NCI-H1105 treated with DMSO at 0.1 percent for 48 hours (cell line): Measurements from ENCODE around the gene DCXR.

ENCODE experiments used
- DNase-seq: peaks from one replicate; lab custom pipeline; 2025; lab: John Stamatoyannopoulos, UW

Gene DCXR

DNA sequence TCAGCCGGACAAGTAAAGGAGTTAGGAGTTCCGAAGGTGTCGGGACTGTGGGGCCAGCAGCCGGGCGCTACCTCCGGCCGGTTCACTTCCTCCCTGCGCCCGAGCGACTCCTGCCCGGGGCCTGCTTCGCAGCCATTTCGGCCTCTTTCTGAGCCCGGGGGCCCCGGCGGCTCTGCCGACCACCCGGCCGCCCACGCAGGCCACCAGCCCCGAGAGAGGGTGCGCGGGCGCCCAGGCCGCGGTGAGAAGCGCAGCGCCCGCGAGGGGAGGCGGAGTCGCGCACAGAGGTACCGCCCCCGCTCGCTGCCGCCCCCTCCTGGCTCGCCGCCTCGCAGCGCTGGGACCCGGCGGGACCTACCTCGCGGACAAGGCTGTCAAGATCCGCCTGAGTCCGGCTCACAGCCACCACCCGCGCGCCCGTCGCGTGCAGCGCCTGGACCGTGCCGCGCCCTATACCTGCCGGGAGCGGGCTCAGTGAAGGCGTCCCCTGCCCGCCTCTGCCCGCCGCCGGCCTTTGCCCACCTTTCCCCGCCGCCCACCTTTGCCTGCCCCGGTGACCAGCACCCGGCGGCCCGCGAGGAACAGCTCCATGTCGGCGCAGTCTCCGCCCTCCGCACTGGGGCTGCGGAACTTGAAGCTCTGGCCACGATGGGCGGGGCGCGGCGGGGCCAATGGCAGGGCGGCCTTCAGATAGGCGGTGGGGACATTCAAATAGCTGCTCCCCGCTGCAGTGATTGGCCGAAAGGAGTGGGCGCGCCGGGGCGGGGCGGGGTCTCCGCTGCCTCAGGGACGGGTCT, at the start of gene DCXR:
TSS of gene DCXR (minus strand) at position 606 of the 797 bp plus-strand sequence. CDS start at position 591, 15 bp downstream.
- peak; percentile 92 for DNase-seq

DNA sequence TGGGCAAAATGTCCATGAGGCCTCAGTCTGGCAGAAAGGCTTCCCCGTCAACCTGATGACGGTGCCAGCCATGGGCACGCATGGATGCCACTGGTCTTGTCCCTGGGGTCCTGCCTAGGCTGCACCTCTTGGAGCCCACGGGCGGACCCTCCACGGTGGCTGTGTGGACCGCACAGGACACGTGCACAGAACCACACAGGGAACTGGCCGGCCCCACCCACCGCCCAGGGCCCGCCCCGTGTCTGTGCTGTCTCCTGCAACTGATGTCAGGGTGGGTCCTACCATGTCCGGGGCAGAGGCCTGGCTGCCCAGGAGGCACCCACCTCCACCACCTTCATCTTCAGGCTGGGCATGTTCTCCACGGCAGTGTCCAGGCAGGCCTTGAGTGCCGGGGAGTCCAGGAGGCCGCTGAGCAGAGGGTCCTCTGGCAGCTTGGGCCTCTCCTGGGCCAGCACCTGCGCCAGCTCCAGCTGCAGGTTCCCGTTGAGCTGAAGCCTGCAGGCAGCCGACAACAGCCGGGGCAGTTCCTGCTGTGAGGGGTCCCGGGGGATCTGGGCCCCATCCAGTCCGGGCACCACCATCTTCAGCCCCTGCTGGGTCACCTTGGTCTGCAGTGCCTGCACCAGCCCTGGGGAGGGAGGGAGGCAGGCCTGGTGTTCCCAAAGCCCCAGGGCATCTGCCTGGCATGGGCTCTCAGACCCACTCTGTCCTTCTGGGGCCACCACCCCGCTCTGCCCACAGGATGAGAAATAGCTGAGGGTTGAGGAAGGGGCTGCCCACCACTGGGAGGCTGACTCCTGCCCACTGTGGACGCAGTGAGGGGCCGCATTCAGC, 48.7 kb upstream of the DCXR start:
- DNase-seq = no peak

DNA sequence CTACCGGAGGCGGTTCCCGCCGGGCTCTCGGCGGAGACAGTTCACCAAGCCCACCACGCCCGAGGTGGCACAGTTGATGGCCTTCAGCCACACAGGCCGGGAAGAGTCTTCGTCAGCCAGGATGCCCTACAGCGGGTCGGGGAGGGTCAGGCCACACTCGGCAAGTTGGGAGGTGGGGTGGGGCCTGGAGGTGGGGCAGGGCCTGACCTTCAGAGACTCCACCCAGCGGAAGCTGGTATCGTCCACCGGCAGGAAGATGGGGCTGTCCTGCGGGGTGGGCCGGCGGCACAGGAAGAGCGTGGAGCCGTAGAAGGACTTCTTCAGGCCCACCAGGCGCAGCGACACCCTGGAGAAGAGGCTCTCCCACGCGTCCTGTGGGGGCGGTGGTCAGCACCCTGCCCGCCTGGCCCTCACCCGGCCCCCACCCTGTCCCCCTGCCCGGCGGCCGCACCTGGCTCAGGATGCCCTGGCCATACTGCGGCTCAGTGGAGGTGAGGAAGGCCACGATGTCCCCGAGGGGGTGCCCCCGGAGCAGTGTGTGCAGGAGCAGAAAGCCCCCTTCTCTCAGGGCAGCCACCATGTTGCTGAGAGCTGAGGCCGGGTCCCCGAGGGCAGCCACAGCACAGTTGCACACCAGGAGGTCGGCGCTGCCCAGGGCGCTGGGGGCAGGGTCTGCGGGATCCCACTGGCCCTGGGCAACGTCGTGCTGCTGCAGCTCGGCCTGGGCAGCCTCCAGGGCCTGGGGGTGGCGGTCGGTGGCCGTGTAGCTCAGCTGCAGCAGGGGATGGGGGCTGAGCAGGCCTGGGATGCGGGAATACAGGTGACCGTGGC, 47.7 kb upstream of the DCXR start:
- DNase-seq = no peak

DNA sequence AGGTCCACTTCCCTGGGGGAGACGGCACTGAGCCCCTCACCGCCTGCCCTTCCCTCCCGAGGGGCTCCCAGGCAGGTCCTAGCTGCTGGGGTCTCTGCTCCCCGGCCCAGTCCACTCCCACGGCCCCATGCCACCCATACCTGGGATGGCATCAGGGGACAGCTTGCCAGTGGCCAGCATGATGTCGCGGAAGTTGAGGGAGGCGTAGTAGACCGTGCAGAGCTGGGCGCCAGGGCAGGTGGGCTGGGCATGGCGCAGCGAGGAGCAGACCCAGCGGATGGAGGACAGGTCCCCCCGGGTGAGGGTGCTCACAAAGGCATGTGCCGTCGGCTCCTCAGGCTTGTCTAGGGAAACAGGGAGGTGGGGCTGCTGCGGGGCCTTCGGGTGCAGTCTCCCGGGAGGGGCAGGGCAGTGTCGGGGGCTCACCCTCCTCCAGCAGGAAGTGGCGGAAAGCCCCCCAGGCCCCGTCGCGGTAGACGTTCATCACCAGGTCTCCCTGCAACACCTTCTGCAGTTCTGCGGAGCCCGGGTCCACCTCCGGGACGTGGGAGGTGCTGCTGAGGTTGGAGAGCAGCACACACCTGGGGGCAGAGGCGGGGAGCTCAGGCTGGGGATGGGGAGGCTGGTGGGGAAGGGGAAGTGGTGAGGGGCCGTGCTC, 47.0 kb upstream of the DCXR start:
- DNase-seq = no peak

DNA sequence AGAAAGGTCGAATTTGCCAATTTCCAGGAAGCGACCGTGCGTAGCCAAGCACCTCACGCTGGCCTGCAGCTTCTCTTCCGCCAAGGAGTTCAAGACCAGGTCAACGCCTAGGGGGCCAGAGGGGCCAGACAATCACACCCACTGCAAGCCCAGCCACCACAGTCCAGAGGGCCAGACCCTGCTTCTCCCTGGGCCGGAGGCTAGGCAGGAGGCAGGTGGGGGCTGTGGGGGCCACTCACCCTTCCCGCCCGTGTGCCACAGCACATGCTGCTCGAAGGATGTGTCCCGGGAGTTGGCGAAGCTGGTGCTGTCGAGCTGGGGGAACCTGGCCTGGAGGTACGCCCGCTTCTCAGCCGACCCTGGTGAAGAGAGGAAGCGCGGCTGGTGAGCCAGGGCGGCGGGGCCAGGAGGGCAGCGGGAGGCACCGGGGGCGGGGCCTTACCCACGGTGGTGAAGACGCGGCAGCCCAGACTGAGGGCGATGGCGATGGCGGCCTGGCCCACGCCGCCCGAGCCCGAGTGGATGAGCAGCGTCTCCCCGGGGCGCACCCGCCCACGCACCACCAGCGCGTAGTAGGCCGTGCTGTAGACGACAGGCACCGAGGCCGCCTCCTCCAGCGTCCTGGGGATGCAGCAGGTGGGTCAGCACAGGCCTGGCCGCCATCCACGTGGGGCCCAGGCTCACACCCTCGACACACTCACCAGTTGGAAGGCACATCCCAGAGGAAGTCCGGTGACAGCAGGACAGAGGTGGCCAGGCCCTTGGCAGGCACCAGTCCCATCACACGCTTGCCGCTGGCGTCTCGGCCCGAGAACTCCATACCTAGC, 46.2 kb upstream of the DCXR start:
- DNase-seq = no peak

DNA sequence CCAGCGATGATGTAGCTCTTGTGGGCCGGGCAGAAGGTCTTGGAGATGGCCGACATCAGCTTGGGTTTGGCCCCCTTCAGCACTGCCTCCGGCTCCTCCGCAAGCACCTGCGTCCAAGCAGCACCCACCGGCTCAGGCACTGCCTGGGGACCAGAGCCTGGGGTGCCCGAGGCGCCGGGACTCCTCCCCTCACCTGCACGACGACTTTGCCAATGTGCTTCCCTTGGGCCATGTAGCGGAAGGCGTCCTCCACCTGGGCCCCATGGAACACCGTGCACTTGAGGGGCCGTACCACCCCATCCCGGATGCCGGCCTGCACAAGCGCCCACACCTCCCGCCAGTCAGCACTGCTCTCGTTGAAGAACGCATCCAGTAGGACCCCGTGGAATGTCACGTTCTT, 45.5 kb upstream of the DCXR start:
- no peak for DNase-seq

DNA sequence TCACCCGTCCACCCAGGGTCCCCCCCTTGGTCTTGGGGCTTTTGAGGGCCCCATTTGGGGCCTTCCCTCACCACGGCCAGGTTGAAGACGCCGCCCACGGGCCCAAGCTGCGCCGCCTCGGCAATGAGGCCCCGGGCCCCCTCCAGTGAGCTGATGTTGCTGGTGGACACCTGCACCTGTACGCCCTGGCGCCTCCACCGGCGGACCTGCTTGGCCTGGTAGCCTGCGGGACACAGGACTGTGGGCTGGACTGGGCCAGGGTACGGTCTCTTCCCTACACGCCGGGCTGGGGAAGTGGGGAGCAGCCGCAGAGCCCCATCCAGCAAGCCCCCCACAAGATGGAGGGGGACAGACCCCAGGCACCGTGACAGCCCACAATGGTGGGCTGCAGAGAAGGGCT, 45.0 kb upstream of the DCXR start:
- DNase-seq = no peak

DNA sequence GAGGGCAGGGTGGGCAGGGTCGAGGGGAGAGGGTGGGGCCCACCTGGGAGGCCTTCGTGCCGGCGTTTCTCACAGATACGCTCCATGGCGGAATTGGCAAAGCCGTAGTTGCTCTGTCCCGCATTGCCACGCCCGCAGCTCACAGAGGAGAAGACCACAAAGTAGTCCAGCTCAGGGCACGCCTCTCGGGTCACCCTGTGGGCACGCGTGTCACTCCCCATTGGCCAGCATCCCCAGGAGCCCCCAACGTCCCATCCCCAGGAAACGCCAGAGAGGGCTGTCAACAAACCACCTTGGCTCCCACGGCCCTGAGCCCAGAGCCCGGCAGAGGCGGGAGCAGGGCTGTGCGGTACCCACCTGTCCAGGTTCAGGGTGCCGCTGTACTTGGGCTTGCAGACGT, 44.5 kb upstream of the DCXR start:
- no peak for DNase-seq

DNA sequence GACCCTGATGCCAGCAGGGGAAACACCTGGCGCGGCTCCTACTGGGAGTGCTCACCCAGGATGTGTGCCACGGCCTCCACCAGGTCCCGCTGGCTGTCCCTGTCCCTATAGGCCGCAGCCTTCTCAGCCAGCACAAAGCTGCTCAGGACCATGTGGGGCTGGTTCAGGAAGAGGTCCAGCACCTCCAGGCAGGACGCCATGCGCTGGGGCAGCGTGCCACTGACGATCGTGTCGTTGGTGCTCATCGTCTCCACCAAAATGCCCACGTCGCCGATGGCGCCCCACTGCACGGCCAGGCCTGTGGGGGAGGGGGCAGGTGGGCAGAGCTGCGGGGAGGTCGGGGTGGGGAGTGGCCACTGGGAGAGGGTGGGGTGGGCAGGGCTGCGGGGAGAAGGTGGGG, 44.0 kb upstream of the DCXR start:
- no peak for DNase-seq

DNA sequence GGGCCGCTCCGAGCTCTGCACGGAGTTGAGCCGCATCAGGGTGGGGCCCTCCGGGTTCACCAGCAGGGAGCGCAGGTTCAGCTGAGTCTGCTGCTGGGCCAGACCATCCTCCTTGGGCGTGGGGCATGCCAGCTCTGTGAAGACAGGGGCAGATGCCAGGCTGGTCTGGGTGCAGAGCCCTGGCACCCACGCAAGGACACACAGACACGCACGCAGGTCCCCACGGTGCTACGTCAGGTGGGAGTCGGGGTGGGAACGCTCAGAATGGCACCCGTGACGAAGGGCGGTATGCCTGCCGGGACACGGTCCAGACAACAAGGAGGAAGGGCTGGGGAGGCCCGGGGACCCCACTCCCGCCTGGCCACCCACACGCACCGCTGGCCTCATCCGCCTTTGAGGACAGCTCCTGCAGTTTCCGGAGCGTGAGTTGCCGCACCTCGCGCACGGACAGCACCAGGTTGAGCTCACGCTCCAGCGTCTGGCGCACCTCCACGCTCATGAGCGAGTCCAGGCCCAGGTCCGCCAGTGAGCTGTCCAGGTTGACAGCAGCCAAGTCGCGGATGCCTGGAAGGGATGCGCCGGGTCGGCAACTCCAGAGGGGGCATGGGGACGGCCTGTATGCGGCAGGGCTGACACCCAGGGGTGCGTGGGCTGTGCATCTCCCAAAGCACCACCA, 43.4 kb upstream of the DCXR start:
- DNase-seq = no peak

DNA sequence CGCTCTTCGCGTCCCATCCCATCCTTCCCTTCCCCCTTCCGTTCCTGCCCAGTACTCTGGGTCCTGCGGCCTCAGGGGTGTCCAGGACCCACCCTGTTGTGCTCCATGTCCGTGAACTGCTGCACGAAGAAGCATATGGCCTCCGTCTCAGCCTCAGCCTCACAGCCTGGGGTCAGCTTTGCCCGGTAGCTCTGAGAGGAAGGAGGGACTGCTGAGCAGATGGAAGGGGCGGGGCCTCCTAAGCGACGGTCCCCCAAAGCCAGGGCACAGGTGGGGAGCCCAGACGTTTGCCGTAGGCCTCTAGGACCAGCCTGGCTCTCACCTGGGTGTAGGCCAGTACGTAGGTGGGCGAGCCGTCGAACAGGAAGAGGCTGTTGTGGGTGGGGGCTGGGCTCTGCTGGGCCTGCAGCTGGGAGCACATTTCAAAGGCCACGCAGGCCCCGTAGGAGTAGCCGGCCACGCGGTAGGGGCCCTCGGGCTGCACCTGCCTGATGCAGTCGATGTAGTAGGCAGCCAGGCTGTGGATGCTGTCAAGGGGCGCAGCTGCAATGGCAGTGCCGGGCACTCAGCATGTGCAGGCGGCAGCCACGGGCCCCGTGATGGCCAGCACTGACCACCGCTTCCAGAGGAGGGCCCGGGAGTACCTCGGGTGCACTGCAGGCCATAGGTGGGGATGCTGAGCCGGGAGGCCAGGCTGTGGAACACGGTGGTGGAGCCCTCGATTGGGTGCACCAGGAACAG, 42.7 kb upstream of the DCXR start:
- DNase-seq = no peak

DNA sequence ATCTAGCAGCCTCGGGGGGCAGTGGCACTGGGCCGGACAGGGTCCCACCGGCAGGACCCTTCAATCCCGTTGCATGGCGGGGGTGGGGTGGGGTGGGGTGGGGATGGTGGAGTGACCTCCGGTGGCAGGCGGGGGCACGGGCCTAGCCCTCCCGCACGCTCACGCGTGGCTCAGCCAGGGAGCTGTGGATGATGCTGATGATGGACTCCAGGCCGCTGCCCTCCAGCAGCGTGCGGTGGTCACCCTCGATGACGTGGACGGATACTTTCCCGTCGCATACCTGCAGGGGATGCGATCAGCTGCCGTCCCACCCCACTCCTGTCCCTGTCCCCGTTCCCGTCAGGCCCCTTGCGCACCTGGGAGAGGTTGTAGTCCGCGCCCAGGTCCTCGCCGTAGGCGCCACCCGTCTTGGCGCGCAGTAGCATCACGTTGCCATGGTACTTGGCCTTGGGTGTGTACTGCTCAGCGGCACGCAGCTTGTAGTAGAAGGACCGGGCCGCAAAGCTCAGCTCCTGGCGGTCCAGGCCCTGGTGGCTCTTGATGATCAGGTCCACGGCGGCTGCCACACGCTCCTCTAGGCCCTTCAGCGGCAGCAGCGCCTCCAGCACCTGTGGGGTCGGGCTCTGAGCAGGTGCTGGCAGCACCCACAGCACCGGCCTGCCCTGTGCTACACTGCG, 41.6 kb upstream of the DCXR start:
- DNase-seq = no peak

DNA sequence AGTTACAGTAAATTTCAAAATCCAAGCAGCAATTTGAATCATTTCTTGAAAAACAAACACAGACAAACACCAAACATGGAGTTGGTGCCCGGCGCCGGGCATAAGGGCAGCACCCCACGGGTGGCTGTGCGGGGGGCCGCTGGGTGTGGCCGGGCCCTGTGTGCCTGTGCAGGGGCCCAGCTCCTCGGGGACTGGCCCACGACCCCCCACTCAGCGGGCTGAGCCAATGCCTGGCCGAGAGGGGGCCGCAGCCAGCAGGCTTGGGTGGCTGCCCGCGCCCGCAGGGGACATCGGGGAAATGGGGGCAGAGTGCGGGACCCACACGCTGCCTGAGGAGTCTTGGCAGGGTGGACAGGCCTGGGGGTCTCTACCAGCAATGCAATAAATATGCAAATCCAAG, 40.9 kb upstream of the DCXR start:
- DNase-seq = no peak

DNA sequence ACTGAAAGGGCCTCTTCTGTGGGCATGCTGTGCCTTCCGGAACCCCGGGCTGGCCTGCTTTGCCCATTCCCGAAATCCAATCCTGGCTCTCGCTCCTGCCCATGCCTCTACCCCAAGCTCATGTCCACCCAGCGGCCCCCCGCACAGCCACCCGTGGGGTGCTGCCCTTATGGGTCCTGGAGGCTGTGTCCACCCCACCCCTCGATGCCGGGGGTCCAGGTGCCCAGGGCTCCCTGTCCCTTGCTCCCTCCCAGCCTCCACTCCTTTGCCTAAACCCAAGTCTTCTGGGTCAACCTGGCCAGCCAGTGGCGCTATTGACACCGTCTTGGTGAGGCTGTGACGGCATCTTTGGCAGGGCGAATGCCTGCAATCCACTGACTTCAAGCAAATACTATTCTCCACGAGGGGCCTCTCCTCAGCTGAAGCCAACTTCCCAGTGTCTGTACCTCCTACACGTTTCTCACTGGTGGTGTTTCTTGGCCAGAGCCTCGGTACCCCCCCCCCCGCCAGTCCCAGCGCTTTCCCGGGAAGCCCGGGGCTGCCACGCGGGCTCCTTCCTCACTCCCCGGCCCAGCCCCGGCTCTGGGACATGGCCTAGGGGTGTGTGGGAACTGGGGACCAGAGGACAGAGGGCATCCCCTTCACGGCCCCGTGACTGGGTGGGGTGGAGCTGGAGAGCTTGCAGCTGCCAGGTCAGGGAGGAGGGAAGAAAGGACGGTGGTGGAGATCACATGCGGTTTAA, 40.3 kb upstream of the DCXR start:
- DNase-seq = no peak

DNA sequence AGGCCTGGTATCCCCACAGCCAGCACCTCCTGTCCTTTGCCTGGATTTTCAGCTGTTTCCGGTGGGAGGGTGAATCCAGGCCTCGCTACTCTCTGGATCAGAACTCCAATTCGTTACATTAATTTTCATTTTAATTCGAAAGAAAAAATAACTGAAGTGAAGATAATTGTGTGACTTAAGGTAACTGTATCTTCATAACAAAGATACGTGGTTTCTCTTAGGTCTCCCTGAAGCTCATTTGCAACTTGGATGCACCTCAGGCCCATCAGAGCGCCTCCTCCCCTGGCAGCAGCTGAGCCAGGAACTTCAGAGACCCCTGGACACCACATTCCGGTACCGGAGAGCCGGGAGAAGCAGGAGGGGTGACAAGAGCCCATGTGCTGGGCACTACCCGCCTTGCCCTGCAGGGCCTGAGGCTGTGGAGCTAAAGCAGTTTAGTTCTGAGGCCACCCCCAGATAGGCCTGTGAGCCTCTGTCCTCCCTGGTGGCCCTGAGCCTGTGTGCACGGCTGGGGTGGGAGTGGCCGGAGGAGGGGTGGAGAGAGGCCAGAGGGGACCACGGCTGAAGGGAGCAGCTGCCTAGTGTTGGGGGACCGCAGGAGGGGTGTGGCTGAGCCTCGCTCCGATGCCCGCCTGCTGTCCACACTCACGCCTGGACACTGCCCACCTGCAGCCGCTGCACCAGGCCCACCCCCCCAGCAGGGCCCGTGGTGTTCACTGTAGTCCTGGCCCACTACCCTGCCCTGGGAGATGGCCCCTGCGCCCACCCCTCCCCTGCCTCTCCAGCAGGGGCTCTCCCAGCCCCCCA, 39.5 kb upstream of the DCXR start:
- DNase-seq = no peak

DNA sequence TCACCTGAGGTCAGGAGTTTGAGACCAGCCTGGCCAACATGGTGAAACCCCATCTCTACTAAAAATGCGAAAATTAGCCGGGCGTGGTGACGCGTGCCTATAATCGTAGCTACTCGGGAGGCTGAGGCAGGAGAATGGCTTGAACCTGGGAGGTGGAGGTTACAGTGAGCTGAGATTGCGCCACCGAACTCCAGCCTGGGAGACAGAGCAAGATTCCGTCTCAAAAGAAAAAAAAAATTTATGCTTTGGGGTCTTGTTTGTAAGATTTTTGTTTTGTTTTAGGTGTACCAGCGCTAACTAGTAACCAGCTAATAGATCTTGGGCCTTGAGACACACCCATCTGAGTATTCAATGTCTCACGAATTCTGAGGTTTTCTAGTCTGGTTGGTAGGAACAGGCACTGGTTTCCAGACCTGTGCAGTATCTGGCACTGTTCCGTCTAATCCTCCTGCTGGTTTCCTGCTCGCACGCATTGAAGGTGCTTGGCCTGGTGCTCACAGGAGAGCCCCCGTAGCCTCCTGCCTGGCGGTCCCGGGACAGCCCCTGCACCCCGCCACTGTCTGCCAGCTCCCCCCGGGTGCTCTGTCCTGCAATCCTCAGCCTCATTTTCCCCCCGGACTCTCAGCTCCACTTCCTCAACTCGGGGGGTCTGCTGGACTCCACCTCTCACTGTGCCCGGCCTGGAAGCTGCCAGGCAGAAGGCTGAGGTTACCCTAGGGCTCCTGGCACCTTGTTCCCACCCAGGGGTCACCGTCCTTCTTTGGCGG, 38.7 kb upstream of the DCXR start:
- DNase-seq = no peak

DNA sequence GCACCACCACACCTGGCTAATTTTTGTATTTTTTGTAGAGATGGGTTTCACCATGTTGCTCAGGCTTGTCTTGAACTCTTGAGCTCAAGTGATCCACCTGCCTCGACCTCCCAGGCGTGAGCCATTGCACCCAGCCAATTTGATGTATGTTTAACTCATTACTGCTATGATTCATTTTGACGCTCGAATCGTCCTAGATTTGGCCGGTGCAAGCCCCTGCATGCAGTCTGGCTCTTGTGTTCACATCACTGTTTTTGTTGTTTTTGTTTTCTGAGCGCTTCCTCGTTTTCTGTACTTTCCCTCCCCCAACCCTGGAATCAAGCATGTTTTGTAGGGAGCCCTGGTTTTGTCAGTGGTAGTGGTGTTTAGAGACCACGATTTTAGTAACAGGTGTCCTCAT, 35.9 kb upstream of the DCXR start:
- no peak for DNase-seq
